NCI-H2196 (cell line): Measurements from ENCODE around the gene ATP8A1.
"Not testable (repeated sequence)": the region's sequence is repeated elsewhere in the genome, so short reads cannot be mapped to it uniquely, and the experiment has no call there.

ENCODE experiments used
- DNase-seq: peaks from one replicate; lab custom pipeline; 2025; ENCODE audit not compliant: unreplicated experiment; lab: John Stamatoyannopoulos, UW

ATP8A1 gene

GRCh38 chr4:42652529-42653231, 4.2 kb downstream of the ATP8A1 start:
- not testable (repeated sequence) for DNase-seq

- DNase-seq: no peak
These were observed 7.0 kb downstream of the ATP8A1 start for GRCh38 chr4:42649870-42650269.

- no peak for DNase-seq
These were observed 9.8 kb downstream of the ATP8A1 start for GRCh38 chr4:42646999-42647541.

- no peak for DNase-seq
These were observed 10.7 kb downstream of the ATP8A1 start for GRCh38 chr4:42646013-42646784.

- DNase-seq: no peak
These were observed 12.0 kb downstream of the ATP8A1 start for GRCh38 chr4:42644897-42645296.

GRCh38 chr4:42643685-42644084, 13.2 kb downstream of the ATP8A1 start:
- DNase-seq: no peak

GRCh38 chr4:42642845-42643615, 13.9 kb downstream of the ATP8A1 start:
- DNase-seq: no peak

GRCh38 chr4:42642101-42642797, 14.7 kb downstream of the ATP8A1 start:
- no peak for DNase-seq

GRCh38 chr4:42641656-42642055, 15.2 kb downstream of the ATP8A1 start:
- no peak for DNase-seq

GRCh38 chr4:42641161-42641560, 15.7 kb downstream of the ATP8A1 start:
- no peak for DNase-seq

GRCh38 chr4:42640613-42641012, 16.3 kb downstream of the ATP8A1 start:
- DNase-seq: no peak

- no peak for DNase-seq
These were observed 17.9 kb downstream of the ATP8A1 start for GRCh38 chr4:42638993-42639392.

GRCh38 chr4:42638321-42638720, 18.6 kb downstream of the ATP8A1 start:
- DNase-seq: no peak

- no peak for DNase-seq
These were observed 19.0 kb downstream of the ATP8A1 start for GRCh38 chr4:42637867-42638266.

GRCh38 chr4:42637104-42637503, 19.8 kb downstream of the ATP8A1 start:
- no peak for DNase-seq

- DNase-seq: no peak
These were observed 20.3 kb downstream of the ATP8A1 start for GRCh38 chr4:42636645-42636949.

GRCh38 chr4:42633605-42634388, 23.1 kb downstream of the ATP8A1 start:
- DNase-seq: no peak

- DNase-seq: no peak
These were observed 24.1 kb downstream of the ATP8A1 start for GRCh38 chr4:42632653-42633382.

- no peak for DNase-seq
These were observed 26.0 kb downstream of the ATP8A1 start for GRCh38 chr4:42630908-42631307.

- no peak for DNase-seq
These were observed 28.2 kb downstream of the ATP8A1 start for GRCh38 chr4:42628740-42629139.
